CD4-positive, alpha-beta T cell treated with Interferon alpha-2 for 1 hour (primary cell): Measurements from ENCODE around the gene CKM.
"Not testable (repeated sequence)": the region's sequence is repeated elsewhere in the genome, so short reads cannot be mapped to it uniquely, and the experiment has no call there.

Source experiments
- DNase-seq, 2 donors: peaks; one replicate each; pipeline ENCODE4 v3.0.0-alpha.2; 2020 to 2022

The CKM gene

DNA sequence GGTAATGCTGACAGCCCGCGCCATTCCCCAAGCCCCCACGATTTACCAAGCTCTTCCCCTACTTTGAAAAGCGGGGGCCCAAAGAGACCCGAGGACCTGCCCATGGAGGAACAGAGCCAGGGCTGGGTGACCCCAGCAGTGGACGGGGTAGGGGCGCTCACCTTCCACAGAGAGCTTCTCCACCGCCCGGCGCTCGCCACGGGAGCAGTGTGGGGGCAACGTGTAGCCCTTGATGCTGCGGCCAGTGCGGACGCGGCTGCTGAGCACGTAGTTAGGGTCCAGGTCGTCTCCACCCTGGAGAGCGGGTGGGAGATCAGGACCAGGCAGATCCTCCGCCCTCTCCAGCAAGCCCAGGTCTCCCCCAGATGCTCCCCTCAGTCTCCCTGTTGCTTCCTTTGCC, 7.4 kb downstream of the CKM start:
- no peak for DNase-seq

DNA sequence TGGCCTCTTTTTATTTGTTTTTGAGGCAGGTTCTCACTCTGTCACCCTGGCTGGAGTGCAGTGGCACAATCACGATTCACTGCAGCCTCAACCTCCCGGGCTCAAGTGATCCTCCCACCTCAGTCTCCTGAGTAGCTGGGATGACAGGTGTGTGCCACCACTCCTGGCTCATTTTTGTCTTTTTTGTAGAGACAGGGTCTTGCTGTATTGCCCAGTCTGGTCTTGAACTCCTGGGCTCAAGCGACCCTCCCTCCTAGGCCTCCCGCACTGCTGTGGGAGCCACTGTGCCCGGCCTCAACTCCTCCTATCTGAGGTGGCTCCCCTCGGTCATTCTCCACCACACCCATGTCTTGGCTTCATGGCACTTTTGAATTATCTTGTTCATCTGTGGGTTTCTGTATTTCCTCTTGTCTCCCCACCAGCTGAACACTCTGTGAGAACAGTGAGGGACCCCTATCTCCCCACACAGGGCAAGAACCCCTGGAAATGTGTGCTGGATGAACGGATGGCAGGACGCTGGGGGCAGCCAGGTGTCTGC, 7.9 kb downstream of the CKM start:
- no peak for DNase-seq

DNA sequence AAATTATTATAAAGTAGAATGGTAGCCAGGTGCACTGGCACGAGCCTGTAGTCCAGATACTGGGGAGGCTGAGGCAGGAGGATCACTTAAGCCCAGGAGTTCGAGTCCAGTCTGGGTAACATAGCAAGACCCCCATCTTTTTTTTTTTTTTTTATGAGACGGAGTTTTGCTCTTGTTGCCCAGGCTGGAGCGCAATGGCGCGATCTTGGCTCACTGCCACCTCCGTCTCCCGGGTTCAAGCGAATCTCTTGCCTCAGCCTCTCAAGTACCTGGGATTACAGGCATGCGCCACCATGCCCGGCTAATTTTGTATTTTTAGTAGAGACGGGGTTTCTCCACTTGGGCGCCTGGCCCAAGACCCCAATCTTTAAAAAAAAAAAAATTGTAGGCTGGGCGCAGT, 10.4 kb downstream of the CKM start:
- DNase-seq, result not testable (repeated sequence)

DNA sequence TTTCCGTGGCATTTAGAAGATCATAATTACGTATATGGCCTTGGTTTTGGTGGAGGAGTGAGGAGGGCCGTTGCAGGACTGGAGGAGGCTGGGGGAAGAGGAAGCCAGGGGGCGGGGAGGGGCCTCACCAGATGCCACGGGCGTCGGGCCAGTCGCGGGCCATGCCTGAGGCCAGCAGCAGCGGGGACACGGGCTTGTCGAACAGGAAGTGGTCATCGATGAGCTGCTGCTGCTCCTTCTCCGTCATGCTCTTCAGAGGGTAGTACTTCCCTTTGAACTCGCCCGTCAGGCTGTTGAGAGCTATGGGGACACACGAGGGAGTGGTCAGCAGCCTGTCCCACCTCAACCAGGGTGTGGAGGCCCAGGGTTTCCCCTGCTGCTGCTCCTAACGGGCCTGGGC, 11.1 kb downstream of the CKM start:
- DNase-seq, result peak in 1 of 2 donors; percentile 22

DNA sequence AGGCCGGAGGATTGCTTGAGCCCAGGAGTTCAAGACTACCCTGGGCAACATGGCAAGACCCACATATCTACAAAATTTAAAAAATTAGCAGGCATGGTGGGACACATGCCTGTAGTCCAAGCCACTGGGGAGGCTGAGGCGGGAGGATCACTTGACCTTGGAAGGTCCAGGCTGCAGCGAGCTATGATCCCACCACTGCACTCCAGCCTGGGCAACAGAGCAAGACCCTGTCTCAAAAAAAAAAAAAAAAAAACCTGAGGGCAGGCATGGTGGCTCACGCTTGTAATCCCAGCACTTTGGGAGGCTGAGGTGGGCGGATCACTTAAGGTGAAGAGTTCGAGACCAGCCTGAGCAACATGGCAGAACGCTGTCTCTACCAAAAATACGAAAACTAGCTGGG, 13.4 kb downstream of the CKM start:
- DNase-seq, result not testable (repeated sequence)

DNA sequence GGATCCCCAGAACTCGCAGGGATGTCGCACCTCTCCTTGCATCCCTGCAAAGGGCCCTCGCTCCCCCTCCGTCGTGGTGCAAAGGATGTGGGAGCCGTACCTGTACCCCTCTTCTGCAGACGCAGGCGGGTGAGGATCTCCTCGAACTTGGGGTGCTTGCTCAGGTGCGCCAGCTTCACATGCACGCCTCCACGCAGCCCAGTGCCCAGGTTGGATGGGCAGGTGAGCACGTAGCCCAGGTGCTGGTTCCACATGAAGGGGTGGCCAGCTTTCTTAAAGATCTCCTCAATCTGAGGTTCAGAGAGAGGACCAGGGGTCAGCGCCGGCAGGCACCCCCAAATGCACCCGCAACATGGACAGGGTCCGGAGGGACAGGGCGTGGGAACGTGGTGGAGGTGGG, 15.3 kb downstream of the CKM start:
- DNase-seq, result no peak

DNA sequence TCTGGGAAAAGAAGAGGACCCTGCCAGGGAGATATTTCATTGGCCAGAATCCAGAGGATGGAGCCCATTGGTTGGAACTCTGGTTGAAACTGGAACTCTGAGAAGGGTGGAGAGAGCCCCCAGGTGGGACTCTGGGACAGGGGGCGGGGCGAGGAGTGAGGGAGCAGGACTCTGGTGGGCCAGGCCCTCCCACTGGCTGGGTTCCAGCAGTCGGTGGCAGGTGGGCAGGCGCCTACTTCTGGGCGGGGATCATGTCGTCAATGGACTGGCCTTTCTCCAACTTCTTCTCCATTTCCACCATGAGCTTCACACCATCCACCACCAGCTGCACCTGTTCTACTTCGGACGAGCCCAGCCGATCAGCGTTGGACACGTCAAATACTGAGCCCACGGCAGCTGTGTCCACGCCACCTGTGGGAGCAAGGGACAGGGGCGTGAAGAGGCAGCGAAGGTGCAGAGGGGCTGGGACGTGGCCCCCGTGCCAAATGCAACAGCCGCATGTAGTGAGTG, 16.1 kb downstream of the CKM start:
- DNase-seq, result no peak

DNA sequence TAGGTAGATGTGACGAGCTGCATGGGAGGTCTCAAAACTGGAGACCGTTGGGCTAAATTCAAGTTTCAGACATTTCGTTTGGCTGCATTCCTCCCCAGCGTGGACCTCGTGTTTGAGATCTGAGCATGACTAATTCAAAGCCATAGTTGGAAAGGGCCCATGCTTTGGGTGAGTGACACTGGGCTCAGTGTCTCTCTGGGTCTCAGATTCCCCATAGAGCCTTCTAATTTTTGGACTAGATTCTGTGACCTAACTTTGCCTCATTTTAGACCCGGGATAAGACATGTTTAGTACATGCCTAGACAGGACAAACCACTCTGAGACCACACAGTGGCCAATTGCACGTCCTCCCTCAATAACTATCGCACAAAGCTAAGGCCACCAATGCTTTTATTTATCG, 16.6 kb downstream of the CKM start:
- no peak for DNase-seq

DNA sequence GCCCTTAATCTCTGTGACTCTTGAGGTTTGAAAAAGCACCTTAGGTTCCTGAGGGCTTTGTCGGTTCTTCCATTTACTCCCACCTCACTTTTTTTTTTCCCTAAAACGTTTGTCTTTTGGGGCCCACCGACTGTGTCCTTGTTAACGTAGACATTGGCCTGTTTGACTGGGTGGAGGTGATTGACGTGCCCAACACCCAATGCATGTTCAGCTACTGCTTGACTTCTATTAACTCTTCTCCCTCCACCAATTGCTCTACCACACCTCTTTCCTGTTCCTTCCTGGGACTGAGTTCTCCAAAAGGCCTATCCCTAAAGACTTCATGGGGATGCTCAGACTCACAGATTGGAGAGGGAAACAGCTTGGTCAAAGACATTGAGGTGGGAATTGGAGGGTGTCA, 17.3 kb downstream of the CKM start:
- no peak for DNase-seq

DNA sequence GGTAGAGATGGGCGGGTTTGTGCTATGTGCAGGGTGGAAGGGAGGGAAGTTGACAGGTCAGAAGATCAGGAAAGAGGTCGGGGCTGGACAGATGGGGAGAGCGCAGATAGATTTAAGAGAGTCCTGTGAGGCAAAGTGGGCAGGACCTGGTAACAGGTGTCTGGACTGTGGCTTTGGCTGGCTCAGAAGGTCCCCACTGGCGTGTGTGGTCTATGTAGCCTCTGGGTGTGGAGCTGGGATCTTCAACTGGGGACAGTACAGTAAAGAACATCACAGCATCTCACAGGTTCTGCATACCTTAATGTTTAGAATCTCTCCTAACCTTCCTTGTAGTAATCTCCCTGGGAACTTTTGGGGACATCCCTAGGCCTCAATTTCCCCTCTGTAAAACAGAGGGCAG, 17.7 kb downstream of the CKM start:
- DNase-seq, result no peak

DNA sequence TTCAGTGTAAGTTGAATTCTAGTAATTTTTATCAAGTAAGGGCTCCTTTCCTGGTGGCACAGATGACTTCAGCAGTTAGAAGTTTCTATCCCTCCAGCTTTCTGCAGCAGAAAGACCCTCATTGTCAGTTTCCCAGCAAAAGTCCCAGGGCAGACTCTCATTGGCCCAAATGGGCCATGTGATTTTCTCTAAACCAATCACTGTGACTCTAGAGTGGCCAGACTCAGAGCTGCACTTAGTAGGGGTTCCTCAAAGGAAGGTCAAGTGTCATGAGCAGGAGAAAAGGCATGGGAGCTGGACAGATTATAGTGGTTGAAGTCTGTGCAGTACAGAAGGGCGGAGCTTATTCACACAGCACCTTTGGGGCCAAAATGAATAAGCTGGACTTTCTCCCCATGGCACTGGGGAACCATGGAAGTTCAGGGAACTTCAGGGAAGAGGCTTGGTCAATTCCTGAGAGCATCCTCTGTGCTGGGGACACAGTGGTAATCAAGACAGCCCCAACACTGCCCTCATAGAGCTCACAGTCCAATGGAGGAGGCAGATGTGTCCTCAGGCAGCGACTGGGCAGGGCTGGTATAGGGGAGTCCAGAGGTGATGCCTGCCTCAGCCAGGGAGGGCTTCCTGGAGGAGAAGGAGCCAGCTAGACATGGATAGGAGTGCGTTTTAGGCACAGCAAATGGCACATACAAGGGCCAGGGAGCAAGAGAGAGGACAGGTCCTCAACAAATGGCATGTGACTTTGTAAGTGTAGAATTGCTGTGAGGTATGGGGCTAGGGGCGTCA, 18.3 kb downstream of the CKM start:
- DNase-seq, result no peak

DNA sequence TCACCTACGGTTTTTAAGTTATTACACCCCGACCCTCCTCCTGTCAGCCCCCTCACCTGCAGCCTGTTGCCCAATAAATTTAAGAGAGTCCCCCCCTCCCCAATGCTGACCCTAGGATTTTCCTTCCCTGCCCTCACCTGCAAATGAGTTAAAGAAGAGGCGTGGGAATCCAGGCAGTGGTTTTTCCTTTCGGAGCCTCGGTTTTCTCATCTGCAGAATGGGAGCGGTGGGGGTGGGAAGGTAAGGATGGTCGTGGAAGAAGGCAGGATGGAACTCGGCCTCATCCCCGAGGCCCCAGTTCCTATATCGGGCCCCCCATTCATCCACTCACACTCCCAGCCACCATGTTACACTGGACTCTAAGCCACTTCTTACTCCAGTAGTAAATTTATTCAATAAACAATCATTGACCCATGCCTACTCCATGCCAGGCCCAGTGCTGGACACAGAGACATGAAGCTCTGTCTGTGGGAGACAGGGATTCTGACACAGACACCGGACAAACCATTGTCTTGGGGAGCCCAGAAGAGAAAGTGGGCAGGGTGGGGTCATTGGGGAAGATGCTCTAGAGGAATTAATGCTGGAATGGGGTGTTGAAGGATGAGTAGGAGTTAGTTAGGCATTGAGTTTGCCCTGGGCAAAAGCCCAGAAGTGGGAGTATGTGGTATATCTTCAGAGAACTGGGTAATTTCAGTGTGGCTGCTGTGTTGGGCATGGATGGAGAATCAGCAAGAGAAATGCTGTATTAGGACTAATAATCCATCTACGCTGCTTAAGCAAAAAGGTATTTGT, 19.2 kb downstream of the CKM start:
- DNase-seq, result no peak

DNA sequence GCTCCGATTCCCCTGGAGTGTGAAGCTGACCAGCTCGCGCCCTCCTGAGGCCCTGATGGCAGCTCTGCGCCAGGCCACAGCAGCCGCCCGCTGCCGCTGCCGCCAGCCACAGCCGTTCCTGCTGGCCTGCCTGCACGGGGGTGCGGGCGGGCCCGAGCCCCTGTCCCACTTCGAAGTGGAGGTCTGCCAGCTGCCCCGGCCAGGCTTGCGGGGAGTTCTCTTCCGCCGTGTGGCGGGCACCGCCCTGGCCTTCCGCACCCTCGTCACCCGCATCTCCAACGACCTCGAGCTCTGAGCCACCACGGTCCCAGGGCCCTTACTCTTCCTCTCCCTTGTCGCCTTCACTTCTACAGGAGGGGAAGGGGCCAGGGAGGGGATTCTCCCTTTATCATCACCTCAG, 20.3 kb downstream of the CKM start:
- no peak for DNase-seq

DNA sequence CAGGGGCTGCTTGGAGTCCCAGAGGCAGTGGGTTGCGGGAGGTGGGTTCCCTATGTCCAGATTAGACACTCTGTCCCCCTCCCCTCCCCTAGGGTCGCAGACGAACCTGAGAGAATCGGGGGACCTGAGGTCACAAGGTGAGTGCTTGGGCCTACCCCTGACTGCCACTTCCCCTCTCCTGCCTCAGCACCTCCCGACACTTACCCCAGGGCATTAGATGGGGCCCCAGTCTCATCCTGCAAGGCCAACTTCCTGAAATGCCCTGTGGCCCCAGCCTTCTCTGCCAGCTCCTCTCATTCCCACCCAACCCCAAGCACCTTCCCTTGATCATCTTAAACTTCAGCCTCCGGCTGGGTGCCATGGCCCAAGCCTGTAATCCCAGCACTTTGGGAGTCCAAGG, 23.0 kb downstream of the CKM start:
- no peak for DNase-seq

DNA sequence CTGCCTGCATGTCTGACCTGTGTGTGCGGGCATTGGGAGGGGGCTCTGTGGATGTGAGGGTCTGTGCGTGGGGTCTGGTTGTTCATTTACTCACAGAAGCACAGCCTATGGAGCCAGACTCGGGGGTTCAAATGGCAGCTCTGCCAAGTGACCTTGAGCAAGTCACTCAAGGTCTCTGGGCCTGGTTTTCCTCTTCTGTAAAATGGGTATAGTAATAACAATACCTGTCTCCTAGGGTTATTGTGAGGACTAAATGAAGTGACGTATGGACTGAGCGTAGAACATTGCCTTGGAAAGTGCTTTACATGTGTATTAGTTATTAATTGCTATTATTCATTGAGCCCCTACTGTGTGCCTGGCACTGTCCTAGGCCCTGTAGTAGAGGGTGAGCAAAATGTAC, 24.4 kb downstream of the CKM start:
- DNase-seq, result no peak

DNA sequence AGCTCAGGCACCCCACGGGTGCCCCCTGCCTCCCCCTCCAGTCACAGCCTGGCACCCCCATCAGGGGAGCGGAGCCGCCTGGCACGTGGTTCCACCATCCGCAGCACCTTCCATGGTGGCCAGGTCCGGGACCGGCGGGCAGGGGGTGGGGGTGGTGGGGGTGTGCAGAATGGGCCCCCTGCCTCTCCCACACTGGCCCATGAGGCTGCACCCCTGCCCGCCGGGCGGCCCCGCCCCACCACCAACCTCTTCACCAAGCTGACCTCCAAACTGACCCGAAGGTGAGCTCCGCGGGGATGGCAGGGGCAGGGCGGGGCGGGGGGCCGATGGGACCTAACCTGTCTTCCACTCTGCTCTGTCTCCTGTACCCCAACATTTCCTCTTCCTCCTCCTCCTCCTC, 25.0 kb downstream of the CKM start:
- no peak for DNase-seq

DNA sequence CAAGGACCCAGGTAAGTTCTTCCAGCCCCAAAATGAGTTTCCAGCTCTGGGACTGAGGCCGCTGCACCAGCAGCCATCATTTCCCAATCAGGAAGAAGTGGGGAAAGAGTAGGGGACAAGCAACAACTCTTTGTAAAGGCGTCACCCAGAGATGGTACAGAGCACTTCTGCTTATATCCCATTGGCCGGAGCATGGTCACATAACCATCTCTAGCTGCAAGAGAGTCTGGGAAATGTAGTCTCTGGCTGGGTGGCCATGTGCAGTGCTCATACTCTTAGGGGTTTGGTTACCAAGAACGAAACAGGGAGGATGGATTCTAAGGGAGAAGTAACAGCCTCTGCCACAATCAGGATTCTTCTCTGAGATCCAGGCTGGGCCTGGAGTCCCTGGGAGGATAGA, 26.3 kb downstream of the CKM start:
- DNase-seq, result peak in 1 of 2 donors; percentile 34

DNA sequence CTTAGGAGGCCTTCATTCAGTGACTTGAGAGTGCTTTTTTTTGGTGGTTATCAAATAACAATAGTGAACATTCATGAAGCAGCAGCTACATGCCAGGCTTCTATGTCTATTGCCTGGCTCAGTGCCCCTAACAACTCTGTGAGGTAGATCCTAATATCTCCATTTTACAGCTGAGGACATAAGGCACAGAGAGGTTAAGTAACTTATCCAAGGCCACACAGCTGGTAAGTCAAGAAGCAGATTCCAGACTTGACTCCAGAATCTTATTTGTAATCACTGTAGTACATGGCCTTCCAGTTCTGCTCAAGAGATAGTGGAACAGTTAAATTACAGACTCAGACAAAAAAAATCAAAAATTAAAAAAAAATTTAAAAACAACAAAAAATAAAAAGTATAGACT, 26.8 kb downstream of the CKM start:
- no peak for DNase-seq

DNA sequence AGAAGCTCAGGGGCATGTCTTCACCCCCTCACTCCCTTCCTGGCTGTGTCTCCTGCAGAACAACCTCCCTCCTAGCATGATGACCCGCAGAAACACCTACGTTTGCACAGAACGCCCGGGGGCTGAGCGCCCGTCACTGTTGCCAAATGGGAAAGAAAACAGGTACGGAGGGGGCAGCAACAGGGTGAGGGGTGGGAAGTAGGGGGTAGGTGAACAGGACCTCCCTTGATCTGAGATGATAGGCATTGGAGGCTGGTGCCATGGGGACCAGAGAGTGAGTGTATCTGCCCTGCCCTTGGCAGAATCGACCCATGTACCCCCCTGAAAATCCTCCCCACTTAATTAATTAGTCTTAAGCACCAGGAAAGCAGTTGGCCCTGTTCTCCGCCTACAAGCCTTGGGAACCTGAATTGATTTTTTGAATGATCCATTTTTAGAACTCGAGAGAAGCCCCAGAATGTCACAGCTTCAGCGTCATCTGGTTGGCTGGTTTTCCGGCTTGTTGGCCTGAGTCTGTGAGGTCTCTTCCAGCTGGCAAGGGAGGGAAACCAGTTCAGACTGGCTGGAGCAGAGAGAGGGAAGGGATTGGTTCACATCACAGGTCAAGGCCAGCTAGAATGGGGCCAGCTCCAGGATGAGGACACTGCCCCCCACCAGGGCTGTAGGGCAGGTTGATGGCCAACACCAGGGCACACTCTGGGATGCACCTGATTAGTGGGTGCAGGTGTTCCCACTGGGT, 28.2 kb downstream of the CKM start:
- DNase-seq, result no peak

DNA sequence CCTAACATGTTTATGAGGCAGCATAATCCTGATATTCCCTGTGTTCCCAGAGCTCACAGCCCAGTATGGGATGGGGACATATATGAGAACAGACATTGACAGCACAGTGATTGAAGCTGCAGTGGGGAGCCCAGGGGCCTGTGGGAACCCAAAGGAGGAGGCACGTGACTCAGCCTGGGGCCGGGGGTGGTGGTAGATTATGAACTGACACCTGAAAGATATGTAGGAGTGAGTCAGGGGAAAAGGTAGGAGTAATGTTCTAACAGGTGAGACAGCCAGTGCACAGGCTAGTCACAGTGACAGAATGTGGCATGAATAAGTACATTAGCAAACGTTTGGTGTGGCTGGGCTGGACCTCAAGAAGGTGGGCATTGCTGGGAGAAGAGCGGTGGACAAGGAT, 29.0 kb downstream of the CKM start:
- no peak for DNase-seq

DNA sequence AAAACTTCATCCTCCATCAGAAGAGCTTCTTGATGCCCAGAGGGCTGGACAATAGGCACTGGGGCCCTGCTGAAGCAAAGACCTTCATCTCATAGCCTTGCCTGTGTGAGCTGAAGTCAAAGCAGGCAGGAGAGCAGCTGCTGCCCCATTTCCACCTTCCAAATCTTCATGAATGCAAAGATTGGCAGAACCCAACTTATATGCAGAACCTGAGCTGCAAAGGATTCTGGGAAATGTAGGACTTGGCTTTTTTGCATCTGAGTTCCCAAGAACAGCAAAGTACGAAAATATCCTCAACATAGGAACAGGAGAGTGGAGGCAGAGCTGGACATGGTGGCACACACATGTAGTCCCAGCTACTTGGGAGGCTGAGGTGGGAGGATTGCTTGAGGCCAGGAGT, 30.8 kb downstream of the CKM start:
- no peak for DNase-seq

DNA sequence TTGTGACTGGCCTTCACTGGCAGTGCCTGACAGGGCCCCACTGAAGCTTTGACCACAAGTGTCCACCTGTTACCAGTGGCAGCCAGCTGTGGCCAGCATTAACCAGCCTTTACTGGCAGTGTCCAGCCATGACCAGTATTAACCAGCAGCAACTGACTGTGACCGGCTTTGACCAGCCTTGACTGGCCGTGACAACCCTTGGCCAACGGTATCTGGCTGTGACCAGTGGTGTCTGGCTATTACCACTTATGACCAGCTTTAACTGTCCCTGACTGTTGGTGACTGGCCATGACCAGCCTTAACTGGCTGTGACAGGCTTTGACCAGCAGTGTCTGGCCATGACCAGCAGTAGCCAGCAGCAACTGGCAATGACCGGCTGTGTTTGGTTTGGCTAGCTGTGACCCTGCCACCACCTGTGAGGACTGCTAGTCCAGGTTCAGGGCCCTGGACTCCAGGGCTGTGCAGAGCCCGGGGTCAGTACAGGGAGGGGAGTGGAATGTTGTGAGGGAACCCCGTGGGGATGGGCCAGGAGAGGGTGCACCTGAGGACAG, 32.2 kb downstream of the CKM start:
- no peak for DNase-seq

DNA sequence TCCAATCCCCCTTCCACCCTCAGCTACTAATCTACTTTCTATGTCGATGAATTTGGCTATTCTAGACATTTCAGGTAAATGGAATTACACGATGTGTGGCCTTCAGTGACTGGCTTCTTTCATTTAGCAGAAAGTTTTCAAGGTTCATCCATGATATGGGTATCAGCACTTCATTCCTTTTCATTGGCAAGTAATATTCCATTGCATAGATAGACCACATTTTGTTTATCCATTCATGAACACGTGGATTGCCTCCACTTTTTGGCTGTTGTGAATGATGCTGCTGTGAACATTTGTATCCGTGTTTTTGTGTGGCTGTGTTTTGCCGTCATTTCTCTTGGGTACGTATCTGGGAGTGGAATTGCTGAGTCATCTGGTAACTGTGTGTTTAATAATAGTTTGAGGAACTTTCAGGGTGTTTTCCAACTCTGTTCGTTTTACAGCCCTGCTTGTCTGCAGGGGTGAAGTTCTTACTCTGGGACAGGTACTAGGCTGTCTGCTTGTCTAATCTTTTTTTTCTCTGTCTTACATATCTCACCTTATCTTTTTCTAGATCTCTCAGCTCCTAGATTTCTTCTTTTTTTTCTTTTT, 39.1 kb downstream of the CKM start:
- DNase-seq, result no peak
